IPS-11a (cell line): ENCODE data around the gene CNPY3.
A peak's percentile ranks its signal among the peaks of the same experiment; 100 is the strongest.
"Not testable (repeated sequence)": the region's sequence is repeated elsewhere in the genome, so short reads cannot be mapped to it uniquely, and the experiment has no call there.

Source experiments
- H3K4me3 ChIP-seq: one replicate; pipeline ENCODE4 v1.5.1; 2013; ENCODE audit warnings: low read depth, low read length, control low read depth

The CNPY3 gene

GRCh38 chr6:42914546-42914945, 14.7 kb upstream of the CNPY3 start:
- H3K4me3 ChIP-seq = no peak overlapping the region

- H3K4me3 ChIP-seq = no peak within 1 kb of the TSS
Measured at GRCh38 chr6:42915732-42916131, 13.5 kb upstream of the CNPY3 start, which contains the start of gene PTCRA. Gene PTCRA, plus strand, starts transcription at chr6:42916053. Its CDS starts 17 bp downstream, at chr6:42916070.

GRCh38 chr6:42916288-42916687, 13.0 kb upstream of the CNPY3 start:
- H3K4me3 ChIP-seq = no peak overlapping the region

- no peak overlapping the region for H3K4me3 ChIP-seq
Measured at GRCh38 chr6:42921801-42922200, 7.5 kb upstream of the CNPY3 start.

- no peak overlapping the region for H3K4me3 ChIP-seq
Measured at GRCh38 chr6:42923666-42924065, 5.6 kb upstream of the CNPY3 start.

GRCh38 chr6:42925248-42925857, 3.9 kb upstream of the CNPY3 start:
- H3K4me3 ChIP-seq = no peak overlapping the region

GRCh38 chr6:42929821-42930360, 611 bp downstream of the CNPY3 start:
- H3K4me3 ChIP-seq = peak overlapping the region; percentile 62

- H3K4me3 ChIP-seq = no peak overlapping the region
Measured at GRCh38 chr6:42932412-42932811, 3.1 kb downstream of the CNPY3 start.

- H3K4me3 ChIP-seq = no peak overlapping the region
Measured at GRCh38 chr6:42933205-42933604, 3.9 kb downstream of the CNPY3 start.

- H3K4me3 ChIP-seq = no peak overlapping the region
Measured at GRCh38 chr6:42935322-42935721, 6.0 kb downstream of the CNPY3 start.

GRCh38 chr6:42936398-42936797, 7.1 kb downstream of the CNPY3 start:
- H3K4me3 ChIP-seq = no peak overlapping the region

GRCh38 chr6:42937548-42938427, 8.5 kb downstream of the CNPY3 start:
- no peak overlapping the region for H3K4me3 ChIP-seq

GRCh38 chr6:42938428-42938796, 9.1 kb downstream of the CNPY3 start:
- no peak overlapping the region for H3K4me3 ChIP-seq

GRCh38 chr6:42938987-42939809, 9.9 kb downstream of the CNPY3 start:
- no peak overlapping the region for H3K4me3 ChIP-seq

- no peak overlapping the region for H3K4me3 ChIP-seq
Measured at GRCh38 chr6:42939810-42940167, 10.5 kb downstream of the CNPY3 start.

- H3K4me3 ChIP-seq = no peak overlapping the region
Measured at GRCh38 chr6:42940493-42941045, 11.3 kb downstream of the CNPY3 start.

GRCh38 chr6:42941356-42941755, 12.1 kb downstream of the CNPY3 start:
- not testable (repeated sequence) for H3K4me3 ChIP-seq

- H3K4me3 ChIP-seq = no peak overlapping the region
Measured at GRCh38 chr6:42942444-42942843, 13.2 kb downstream of the CNPY3 start.

GRCh38 chr6:42947950-42948349, 18.7 kb downstream of the CNPY3 start:
- H3K4me3 ChIP-seq = no peak overlapping the region

GRCh38 chr6:42952389-42952788, 23.1 kb downstream of the CNPY3 start:
- H3K4me3 ChIP-seq = no peak overlapping the region

GRCh38 chr6:42954405-42954804, 25.1 kb downstream of the CNPY3 start:
- H3K4me3 ChIP-seq = not testable (repeated sequence)
